ENCODE data around the gene HMX3.

GRCh38 chr10:123086281-123086680, 49.5 kb upstream of the HMX3 start:
- TF ChIP-seq CTCF (IDR thresholded peaks at IDR 0.05; ENCODE audit: borderline replicate concordance, extremely low read depth, low read length, poor library complexity, severe bottlenecking) (no peak), EZH2 (IDR thresholded peaks at IDR 0.05; ENCODE audit: borderline replicate concordance, low read depth, low read length, severe bottlenecking) (no peak)

Measured in DND-41 (cell line).